Testis (tissue), 3 donors: ENCODE results near the gene SCAMP1. TPM values are rescaled to one million over a fixed set of nuclear protein-coding genes. Genes with fewer than 3 reads are reported as not detected.

Experiments used
- DNase-seq: peaks from one replicate; pipeline ENCODE4 v3.0.0-alpha.2; 2019
- H3K27ac ChIP-seq, 2 donors: fragments of 200-600 bp; sonication (generic); one replicate each; pipeline ENCODE4 v1.5.1; 2019
- H3K27me3 ChIP-seq: fragments of 200-600 bp; sonication (generic); one replicate; pipeline ENCODE4 v1.5.1; 2019
- H3K36me3 ChIP-seq: fragments of 200-600 bp; sonication (generic); one replicate; pipeline ENCODE4 v1.5.1; 2017; ENCODE audit warnings: low read depth; ENCODE audit errors: missing control alignments
- H3K4me1 ChIP-seq: fragments of 200-600 bp; sonication (generic); one replicate; pipeline ENCODE4 v1.5.1; 2019
- H3K4me3 ChIP-seq, 2 donors: fragments of 200-600 bp; sonication (generic); one replicate each; pipeline ENCODE4 v1.5.1; 2017 to 2019
- H3K9me3 ChIP-seq: fragments of 200-600 bp; sonication (generic); one replicate; pipeline ENCODE4 v1.5.1; 2017
- POLR2A ChIP-seq: fragments of 450-650 bp; IDR thresholded peaks from one replicate; pipeline ENCODE4 v1.6.1; 2017; ENCODE audit warnings: antibody characterized with exemption, mild to moderate bottlenecking, moderate library complexity
- WGBS, 2 donors: methylation state at CpG; one replicate each; pipeline ENCODE4 v1.1.5; 2018; 5-methylcytosine and 5-hydroxymethylcytosine counted together
- intact Hi-C: fragments of 100-400 bp; cut with DNase I; formaldehyde crosslinking; loops from one replicate; pipeline ENCODE4 v1.15.1; 2023; ENCODE audit warnings: low total_unique reads
- polyA plus RNA-seq: library from polyadenylated mRNA; stranded (reverse); fragments of 350-450 nt; fragmentation: Illumina TruSeq; extraction: RNeasy Lipid Tissue Mini Kit (QIAGEN cat#74804); gene quantifications from one replicate; pipeline ENCODE4 v1.2.3, GENCODE V29; 2014; ENCODE audit warnings: low read depth, low replicate concordance; ENCODE audit not compliant: insufficient read depth
- total RNA-seq, 2 donors: library from RNA; depleted of rRNA; stranded (reverse); fragments of >200 nt; gene quantifications; one replicate each; pipeline ENCODE4 v1.2.3, GENCODE V29; 2016
- TF ChIP-seq, protein P1 (sequence below), 3 experiments: fragments of 450-650 bp in 2 of 3; fragments of 200-600 bp in 1 of 3; sonication (generic) in 1 of 3; IDR thresholded peaks; one replicate each; pipeline ENCODE4 v1.5.1; 2016 to 2019; ENCODE audit warnings: antibody characterized with exemption in 3 of 3, mild to moderate bottlenecking in 2 of 3, moderate library complexity in 1 of 3

The SCAMP1 gene
- total and polyA plus RNA-seq, 3 donors from 2014 or later: 22.5 to 35.9 (median 28.3) TPM

DNA sequence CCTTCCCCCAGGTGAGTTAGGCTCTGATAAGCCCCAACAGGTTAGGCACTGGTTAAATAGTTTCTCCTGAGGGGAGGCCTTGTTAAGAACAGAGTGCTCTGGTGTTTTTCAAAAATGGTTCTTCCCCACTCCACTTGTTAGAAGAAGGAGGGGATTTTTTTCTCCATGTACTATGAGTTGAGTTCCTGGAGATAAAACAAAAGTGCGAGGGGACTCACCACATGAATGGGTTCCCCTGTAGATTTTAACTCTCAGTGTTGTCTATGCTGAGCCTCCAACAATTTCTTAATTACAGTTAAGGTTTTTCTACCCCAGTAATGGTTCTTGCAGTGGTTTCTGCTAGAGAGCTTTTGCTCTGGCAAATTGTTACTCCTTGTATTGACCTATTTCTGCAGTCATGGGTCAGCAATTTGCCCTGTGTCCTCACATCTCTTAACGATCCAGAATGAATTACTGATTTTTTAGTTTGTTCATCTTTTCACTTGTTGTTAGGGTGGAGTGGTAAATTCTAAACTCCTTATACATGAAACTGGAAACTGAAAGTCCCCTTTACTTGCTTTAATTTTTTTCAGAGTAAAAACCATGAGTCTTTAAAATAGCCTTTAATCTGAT lies 44.4 kb downstream of the SCAMP1 start:
- WGBS, 2 donors: 44 to 58% methylated on average over 2 of the region's 2 CpGs
- Histone ChIP-seq H3K9me3 (no peaks in the 10 kb centered on the region), H3K4me1 (no peaks in the 10 kb centered on the region), H3K36me3 (no peaks in the 10 kb centered on the region), H3K4me3 (no peak overlapping the region), H3K27ac (no peak overlapping the region), H3K27me3 (no peaks in the 10 kb centered on the region)
- DNase-seq: no peak
- TF ChIP-seq POLR2A: no peak
- TF ChIP-seq, protein P1, sequence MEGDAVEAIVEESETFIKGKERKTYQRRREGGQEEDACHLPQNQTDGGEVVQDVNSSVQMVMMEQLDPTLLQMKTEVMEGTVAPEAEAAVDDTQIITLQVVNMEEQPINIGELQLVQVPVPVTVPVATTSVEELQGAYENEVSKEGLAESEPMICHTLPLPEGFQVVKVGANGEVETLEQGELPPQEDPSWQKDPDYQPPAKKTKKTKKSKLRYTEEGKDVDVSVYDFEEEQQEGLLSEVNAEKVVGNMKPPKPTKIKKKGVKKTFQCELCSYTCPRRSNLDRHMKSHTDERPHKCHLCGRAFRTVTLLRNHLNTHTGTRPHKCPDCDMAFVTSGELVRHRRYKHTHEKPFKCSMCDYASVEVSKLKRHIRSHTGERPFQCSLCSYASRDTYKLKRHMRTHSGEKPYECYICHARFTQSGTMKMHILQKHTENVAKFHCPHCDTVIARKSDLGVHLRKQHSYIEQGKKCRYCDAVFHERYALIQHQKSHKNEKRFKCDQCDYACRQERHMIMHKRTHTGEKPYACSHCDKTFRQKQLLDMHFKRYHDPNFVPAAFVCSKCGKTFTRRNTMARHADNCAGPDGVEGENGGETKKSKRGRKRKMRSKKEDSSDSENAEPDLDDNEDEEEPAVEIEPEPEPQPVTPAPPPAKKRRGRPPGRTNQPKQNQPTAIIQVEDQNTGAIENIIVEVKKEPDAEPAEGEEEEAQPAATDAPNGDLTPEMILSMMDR (IDR thresholded peaks at IDR 0.05): no peak
- intact Hi-C loops: no loop called here

- Histone ChIP-seq H3K36me3 (no peaks in the 10 kb centered on the region), H3K4me1 (no peaks in the 10 kb centered on the region), H3K9me3 (no peaks in the 10 kb centered on the region), H3K27me3 (no peaks in the 10 kb centered on the region), H3K4me3 (no peak overlapping the region), H3K27ac (no peak overlapping the region)
- 60 to 61% methylated on average over 5 of the region's 5 CpGs for WGBS, 2 donors
- intact Hi-C loops: no loop called here
- no peak for DNase-seq
- TF ChIP-seq POLR2A: no peak
- TF ChIP-seq, protein P1 (IDR thresholded peaks at IDR 0.05): no peak
Observed at GRCh38 chr5:78405829-78406750, 45.7 kb downstream of the SCAMP1 start.

- Histone ChIP-seq H3K4me1 (no peaks in the 10 kb centered on the region), H3K36me3 (no peaks in the 10 kb centered on the region), H3K4me3 (no peak overlapping the region), H3K27ac (no peak overlapping the region), H3K9me3 (no peaks in the 10 kb centered on the region), H3K27me3 (no peaks in the 10 kb centered on the region)
- intact Hi-C loops: no loop called here
- no peak for DNase-seq
- TF ChIP-seq, protein P1 (IDR thresholded peaks at IDR 0.05): no peak
- no peak for TF ChIP-seq POLR2A
Observed at GRCh38 chr5:78407458-78407857, 47.0 kb downstream of the SCAMP1 start.

DNA sequence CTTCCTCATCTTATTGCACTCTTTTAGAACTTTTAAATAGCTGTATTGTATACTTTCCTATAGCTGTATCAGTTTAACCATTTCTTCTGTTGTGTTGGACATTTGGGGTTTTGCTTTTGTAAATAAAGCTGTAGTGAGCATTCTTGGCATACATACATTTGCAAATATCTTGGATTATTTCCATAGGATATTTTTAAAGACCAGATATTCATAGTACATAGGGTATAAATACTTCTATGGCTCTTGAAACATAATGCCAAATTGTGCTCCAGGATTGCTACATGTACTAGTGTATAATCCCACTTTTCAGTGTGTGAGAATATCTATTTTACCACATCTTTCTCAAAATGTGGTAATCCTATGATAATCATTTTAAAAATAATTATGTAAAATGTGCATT lies 51.2 kb downstream of the SCAMP1 start:
- TF ChIP-seq, protein P1 (IDR thresholded peaks at IDR 0.05): no peak
- no peak for TF ChIP-seq POLR2A
- Histone ChIP-seq H3K27ac (no peak overlapping the region), H3K27me3 (no peaks in the 10 kb centered on the region), H3K9me3 (no peaks in the 10 kb centered on the region), H3K4me3 (no peak overlapping the region), H3K4me1 (no peaks in the 10 kb centered on the region), H3K36me3 (no peaks in the 10 kb centered on the region)
- no peak for DNase-seq
- intact Hi-C loops: no loop called here
